Smooth muscle cell of the brain vasculature (primary cell): ENCODE results near the gene FOXD4L3.
"Not testable (repeated sequence)": the region's sequence is repeated elsewhere in the genome, so short reads cannot be mapped to it uniquely, and the experiment has no call there.

ENCODE experiments used
- DNase-seq: peaks from one replicate; pipeline ENCODE4 v3.0.0-alpha.2; 2012; ENCODE audit warnings: low read depth, low spot score

FOXD4L3 gene

GRCh38 chr9:68343992-68344391, 41.3 kb downstream of the FOXD4L3 start:
- not testable (repeated sequence) for DNase-seq

GRCh38 chr9:68351689-68352088, 49.0 kb downstream of the FOXD4L3 start:
- not testable (repeated sequence) for DNase-seq
